ENCODE measurements around the gene MEIS2. TPM values are rescaled to one million over a fixed set of nuclear protein-coding genes. Genes with fewer than 3 reads are reported as not detected.

Gene MEIS2
- total RNA-seq, 1 experiment from 2014 or later = 9.3 TPM

- no peaks in the 10 kb centered on the region for H3K9me3 ChIP-seq (ENCODE audit: low read depth, low read length, poor library complexity, severe bottlenecking)
- H3K4me3 ChIP-seq (ENCODE audit: low read depth, low read length, poor library complexity, severe bottlenecking) = no peak overlapping the region
- H3K36me3 ChIP-seq (ENCODE audit: insufficient read depth, low read length, poor library complexity, severe bottlenecking) = no peaks in the 10 kb centered on the region
- no TSS peak for BruUV-seq (replicated peaks)
- intact Hi-C loops (cut with micrococcal nuclease; ENCODE audit: unreplicated experiment) = no loop called here
- ChIA-PET POLR2A (ENCODE audit: low non-redundant PET) (no interaction called here), CTCF (no interaction called here)
- TF ChIP-seq EZH2 (IDR thresholded peaks at IDR 0.05; ENCODE audit: borderline replicate concordance, low read depth, low read length, poor library complexity, severe bottlenecking) = no peak
- TF ChIP-seq CTCF (conservative IDR thresholded peaks at IDR 0.05; ENCODE audit: low read depth, low read length) = no peak
- no peaks in the 10 kb centered on the region for H3K4me1 ChIP-seq (ENCODE audit: insufficient read depth, low read length, poor library complexity, severe bottlenecking)
- no peak for DNase-seq (ENCODE audit: low spot score)
- no peaks in the 10 kb centered on the region for H3K27me3 ChIP-seq (replicated peaks; ENCODE audit: insufficient read depth, low read depth, low read length, poor library complexity)
- H3K27ac ChIP-seq (ENCODE audit: low read depth, low read length, poor library complexity, severe bottlenecking) = no peak overlapping the region
Observed at GRCh38 chr15:36860792-36861191, 239.6 kb downstream of the MEIS2 start.

- no peak for DNase-seq (ENCODE audit: low spot score)
- no TSS peak for BruUV-seq (replicated peaks)
- H3K36me3 ChIP-seq (ENCODE audit: insufficient read depth, low read length, poor library complexity, severe bottlenecking) = no peaks in the 10 kb centered on the region
- TF ChIP-seq CTCF (conservative IDR thresholded peaks at IDR 0.05; ENCODE audit: low read depth, low read length) (no peak), EZH2 (IDR thresholded peaks at IDR 0.05; ENCODE audit: borderline replicate concordance, low read depth, low read length, poor library complexity, severe bottlenecking) (no peak)
- H3K4me1 ChIP-seq (ENCODE audit: insufficient read depth, low read length, poor library complexity, severe bottlenecking) = no peaks in the 10 kb centered on the region
- ChIA-PET POLR2A (ENCODE audit: low non-redundant PET) (interaction anchor here (0.9 kb wide), 1 partner anchor 10 kb away, joined by 3 read pairs; no protein-coding TSS in a partner anchor), CTCF (no interaction called here)
- intact Hi-C loops (cut with micrococcal nuclease; ENCODE audit: unreplicated experiment) = no loop called here
- H3K27ac ChIP-seq (ENCODE audit: low read depth, low read length, poor library complexity, severe bottlenecking) = no peak overlapping the region
- H3K27me3 ChIP-seq (replicated peaks; ENCODE audit: insufficient read depth, low read depth, low read length, poor library complexity) = no peaks in the 10 kb centered on the region
- no peaks in the 10 kb centered on the region for H3K9me3 ChIP-seq (ENCODE audit: low read depth, low read length, poor library complexity, severe bottlenecking)
- no peak overlapping the region for H3K4me3 ChIP-seq (ENCODE audit: low read depth, low read length, poor library complexity, severe bottlenecking)
Observed at GRCh38 chr15:36858423-36858822, 241.9 kb downstream of the MEIS2 start.

- BruUV-seq (replicated peaks) = no TSS peak
- Histone ChIP-seq H3K36me3 (ENCODE audit: insufficient read depth, low read length, poor library complexity, severe bottlenecking) (no peaks in the 10 kb centered on the region), H3K27ac (ENCODE audit: low read depth, low read length, poor library complexity, severe bottlenecking) (no peak overlapping the region), H3K4me3 (ENCODE audit: low read depth, low read length, poor library complexity, severe bottlenecking) (no peak overlapping the region), H3K9me3 (ENCODE audit: low read depth, low read length, poor library complexity, severe bottlenecking) (no peaks in the 10 kb centered on the region), H3K27me3 (replicated peaks; ENCODE audit: insufficient read depth, low read depth, low read length, poor library complexity) (no peaks in the 10 kb centered on the region), H3K4me1 (ENCODE audit: insufficient read depth, low read length, poor library complexity, severe bottlenecking) (no peaks in the 10 kb centered on the region)
- ChIA-PET CTCF (no interaction called here), POLR2A (ENCODE audit: low non-redundant PET) (no interaction called here)
- no peak for TF ChIP-seq EZH2 (IDR thresholded peaks at IDR 0.05; ENCODE audit: borderline replicate concordance, low read depth, low read length, poor library complexity, severe bottlenecking)
- TF ChIP-seq CTCF (conservative IDR thresholded peaks at IDR 0.05; ENCODE audit: low read depth, low read length) = no peak
- DNase-seq (ENCODE audit: low spot score) = no peak
- intact Hi-C loops (cut with micrococcal nuclease; ENCODE audit: unreplicated experiment) = no loop called here
Observed at GRCh38 chr15:36856339-36856973, 243.9 kb downstream of the MEIS2 start.

Measured in A673 (cell line).